Fibroblast of skin of right biceps (primary cell): Measurements from ENCODE around the gene KRT83.
"Not testable (repeated sequence)": the region's sequence is repeated elsewhere in the genome, so short reads cannot be mapped to it uniquely, and the experiment has no call there.

ENCODE experiments used
- DNase-seq: peaks from one replicate; pipeline ENCODE4 v3.0.0-alpha.2; 2013

KRT83 gene

DNA sequence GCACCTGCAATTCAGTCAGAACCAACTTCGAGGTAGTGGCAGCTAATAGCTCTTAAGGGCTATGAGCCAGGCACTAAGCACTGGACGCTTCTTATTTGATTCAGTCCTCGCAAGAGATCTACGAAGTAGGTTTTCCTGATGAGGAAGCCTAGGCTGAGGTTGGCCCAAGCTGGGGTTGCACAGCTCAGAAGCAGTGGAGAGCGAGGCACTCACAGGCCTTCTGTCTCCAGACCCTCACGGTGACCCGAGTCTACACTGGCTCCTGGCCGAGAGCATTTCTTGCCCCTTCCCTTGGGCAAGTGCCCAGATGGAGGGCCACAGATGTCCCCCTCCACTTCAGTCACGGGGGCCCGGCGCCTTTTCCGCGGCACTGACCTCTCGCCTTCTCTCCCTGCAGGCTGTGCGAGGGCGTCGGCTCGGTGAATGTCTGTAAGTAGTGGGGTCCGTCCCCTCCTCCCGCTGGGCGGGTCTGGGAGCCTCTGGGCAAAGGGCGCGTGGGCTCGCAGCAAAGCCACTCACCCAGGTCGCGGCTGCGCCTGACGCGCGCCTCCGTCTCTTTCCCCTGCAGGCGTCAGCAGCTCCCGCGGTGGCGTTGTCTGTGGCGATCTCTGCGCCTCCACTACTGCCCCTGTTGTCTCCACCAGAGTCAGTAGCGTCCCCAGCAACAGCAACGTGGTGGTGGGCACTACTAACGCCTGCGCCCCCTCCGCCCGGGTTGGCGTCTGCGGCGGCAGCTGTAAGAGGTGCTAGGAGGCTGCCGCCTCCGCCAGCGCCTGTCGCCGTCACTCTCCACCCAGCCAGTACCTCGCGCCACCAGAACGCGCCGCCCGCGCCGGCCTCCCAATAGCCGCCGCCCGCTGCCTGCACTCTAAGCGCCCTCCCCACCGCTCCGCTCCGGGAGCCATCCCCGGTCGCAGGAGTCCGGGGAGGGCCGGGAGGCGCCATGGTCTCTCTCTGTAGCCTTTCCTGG lies 13.1 kb downstream of the KRT83 start:
- DNase-seq = peak; percentile 45

DNA sequence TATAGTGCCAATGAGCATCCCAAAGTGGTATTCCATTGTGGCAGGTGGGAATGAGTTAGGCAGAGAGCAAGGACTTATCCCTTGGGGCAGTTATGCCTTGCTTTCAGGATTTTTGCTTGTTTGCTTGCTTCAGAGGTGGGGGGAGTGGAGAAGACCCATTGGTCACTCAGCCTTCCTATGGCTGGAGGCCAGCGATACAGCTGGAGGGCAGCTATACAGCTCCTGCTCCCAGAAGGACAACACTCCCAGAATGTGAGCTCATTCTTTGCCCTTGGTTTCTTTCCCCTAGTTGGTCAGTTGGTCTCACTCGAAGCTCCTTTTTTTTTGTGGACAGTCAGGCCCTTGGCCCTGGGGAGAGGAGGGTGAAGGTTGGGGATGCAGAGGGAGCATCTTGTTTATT lies 14.5 kb downstream of the KRT83 start:
- DNase-seq = no peak

DNA sequence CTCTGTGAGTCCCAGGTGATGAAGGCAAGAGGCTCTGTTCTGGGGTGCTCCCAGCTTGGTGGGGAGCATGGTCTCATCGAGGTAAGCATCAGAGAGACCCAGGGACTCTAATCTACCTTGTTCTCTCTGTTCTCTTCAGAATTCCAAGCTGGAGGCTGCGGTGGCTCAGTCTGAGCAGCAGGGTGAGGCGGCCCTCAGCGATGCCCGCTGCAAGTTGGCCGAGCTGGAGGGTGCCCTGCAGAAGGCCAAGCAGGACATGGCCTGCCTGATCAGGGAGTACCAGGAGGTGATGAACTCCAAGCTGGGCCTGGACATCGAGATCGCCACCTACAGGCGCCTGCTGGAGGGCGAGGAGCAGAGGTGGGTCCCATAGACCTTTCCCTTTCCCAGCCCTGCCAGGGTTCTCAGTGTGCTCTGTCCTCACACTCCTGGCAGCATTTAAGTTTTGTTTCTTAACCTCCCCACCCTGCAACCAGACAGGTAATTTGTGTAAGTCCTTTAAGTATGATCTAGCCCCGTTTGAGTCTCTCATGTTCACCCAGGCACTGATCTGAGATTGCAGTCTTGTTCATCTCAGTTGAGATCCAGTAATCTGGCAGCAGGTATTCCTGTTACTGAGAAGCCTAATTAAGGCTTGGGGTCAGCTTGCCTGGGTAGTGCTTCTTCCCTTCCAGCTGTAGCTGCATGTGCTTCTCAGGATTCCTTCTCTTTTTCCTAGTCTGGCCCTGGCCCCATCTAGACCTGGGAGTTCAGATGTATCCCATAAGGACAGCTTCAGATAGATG lies 15.1 kb downstream of the KRT83 start:
- no peak for DNase-seq

DNA sequence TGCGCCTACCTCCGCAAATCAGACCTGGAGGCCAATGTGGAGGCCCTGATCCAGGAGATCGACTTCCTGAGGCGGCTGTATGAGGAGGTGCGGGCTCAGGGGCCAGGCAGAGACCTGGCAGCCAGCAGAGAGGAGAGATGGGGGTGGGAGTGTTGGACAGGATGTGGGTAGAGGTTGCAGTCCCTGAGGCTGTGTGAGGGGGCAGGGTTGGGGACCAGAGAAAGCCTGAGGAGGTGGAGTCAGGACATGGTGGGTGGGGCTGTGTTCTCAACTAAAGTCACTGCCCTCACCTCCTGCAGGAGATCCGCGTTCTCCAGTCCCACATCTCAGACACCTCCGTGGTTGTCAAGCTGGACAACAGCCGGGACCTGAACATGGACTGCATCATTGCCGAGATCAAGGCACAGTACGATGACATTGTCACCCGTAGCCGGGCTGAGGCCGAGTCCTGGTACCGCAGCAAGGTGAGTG lies 16.2 kb downstream of the KRT83 start:
- peak; percentile 25 for DNase-seq

DNA sequence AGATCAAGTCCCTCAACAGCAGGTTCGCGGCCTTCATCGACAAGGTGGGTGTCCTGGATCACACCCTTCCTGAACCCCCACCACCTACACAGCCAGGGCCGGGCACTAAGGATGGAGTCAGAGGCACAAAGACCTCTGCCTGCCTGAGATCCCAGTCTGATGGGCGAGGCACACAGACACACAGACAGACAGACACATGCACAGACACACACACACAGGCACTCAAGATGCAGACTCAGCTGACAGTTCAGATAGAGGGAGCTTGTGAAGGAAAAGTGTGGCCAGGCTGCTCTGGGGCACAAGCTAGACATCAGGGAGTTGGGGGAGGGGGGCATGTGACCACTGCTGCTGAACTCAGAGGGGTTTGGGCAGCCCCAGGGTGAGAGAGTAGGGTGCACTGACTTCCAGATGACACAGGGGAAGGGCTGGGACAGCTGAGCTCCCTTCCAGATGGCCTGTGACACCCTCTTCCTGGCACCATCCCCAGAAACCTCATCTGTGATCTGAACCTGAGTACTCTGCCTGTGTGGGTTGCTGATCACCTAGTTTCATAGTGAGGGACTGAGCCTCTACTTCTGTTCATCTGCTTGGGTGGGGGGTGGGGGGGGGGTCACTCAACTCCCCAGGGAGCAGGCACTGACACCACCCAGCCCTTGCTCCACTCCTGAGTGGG lies 18.8 kb downstream of the KRT83 start:
- DNase-seq = not testable (repeated sequence)

DNA sequence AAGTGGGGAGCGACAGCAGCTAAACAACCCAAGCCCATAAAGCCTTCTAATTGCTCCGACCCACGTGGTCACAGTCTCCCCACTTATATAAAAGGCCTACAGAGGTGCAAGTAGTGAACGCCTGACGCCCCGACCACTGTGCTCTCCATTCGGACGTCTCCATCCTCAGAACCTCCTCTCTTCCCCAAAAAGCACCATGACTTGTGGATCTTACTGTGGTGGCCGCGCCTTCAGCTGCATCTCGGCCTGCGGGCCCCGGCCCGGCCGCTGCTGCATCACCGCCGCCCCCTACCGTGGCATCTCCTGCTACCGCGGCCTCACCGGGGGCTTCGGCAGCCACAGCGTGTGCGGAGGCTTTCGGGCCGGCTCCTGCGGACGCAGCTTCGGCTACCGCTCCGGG lies 19.5 kb downstream of the KRT83 start:
- not testable (repeated sequence) for DNase-seq

DNA sequence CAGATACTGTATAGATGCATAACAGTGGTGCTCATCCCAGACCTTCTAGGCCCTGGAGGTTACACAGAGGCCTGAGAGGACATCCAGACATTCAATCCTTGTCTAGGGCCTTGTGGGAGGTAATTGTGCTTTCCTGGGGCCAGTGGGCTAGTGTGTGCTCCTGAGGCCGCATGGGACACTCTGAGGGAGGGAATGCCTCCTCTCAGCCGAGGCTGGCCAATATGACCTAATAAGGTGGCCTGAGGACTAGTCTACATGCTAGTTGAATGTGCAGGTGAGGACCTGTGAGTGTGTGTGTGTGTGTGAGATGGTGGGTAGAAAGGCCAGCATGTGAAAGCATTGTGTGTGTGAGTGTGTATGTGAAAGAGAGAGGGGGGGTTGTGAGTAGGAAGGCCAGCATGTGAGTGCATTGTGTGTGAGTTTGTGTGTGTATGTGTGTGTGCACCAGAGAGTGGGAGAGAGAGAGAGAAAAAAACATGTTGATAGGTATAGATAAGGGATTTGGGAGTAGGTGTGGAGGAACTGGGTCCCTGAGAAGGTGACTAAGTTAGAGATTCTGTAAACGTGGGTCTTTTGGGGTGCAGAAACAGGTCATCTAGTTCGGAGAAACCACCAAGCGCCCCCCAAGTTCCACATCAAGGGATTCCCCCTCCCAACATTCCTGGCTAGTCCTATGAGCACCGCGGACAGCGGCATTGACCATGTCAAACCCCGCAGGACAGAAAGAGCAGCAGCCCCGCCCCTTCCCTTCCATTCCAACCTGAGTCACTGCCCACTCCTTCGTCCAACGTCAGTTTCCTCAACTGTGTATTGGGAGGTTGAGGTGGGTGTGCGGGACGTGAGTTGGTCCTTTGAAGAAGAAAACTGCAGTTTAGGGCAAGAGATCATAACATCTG lies 20.2 kb downstream of the KRT83 start:
- no peak for DNase-seq

DNA sequence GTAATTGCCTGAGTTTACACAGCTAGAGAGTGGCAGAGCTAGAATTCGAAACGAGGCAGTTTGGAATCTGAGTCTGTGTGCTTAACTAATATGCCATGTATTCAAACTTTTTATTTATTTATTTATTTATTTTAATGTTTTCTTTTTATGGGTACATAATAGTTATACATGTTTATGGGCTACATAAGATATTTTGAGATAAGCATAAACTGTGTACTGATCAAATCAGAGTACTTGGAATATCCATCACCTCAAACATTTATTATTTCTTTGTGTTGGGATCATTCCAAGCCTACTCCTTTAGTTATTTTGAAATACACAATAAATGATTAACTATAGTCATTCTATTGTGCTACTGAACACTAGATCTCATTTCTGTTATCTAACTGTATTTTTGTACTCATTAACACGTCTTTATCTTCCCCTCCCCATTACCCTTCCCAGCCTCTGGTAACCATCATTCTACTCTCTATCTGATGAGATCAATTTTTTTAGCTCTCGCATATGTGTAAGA lies 22.5 kb downstream of the KRT83 start:
- DNase-seq = no peak

DNA sequence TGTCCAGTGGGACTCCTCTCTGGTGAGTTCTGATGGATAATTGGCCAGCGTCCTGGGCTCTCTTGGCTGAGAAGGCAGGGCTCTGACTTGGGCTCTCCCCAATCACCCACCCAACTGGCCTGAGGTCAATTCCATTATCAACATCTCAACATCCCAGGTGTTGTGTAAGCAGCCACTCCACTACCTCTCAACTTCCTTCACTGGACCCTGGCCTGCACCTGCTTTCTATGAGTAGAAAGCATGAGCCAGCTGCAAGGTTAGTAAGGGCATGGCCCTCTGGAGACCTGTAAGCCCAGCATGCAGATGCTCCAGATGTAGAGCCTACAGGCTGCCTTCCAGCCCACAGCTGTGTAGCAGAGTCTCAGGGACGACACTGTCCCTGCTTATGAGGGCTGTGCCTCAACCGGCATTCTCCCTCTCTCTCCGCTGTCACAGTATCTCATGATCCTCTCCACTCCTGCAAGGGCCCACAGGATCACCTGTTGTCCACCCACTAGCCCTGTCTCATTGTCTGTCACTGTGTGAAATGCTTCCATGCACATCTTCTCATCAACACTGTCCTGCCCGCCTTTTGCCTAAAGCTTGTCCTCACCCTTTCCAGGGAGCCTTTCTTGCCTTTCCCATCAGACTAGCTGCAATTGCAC lies 24.5 kb downstream of the KRT83 start:
- DNase-seq = no peak

DNA sequence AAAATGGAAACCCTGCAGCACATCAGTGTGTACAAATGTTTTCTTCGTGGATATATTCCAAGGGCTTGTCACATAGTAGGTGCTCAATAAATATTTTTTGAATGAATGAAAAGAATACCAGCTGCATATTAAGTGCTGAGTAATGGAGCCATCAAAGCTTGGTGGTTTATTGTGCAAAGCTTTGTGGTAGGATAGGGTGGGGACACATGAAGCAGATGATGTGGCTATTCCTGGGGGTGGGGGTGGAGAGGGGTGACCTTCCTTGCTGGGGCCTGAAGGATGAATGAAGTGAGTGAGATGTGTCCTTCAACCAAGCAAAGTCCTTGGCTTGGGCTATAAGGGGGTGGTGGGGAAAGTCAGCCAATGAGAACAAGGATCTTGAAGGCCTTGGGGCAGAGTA lies 25.5 kb downstream of the KRT83 start:
- DNase-seq = no peak

DNA sequence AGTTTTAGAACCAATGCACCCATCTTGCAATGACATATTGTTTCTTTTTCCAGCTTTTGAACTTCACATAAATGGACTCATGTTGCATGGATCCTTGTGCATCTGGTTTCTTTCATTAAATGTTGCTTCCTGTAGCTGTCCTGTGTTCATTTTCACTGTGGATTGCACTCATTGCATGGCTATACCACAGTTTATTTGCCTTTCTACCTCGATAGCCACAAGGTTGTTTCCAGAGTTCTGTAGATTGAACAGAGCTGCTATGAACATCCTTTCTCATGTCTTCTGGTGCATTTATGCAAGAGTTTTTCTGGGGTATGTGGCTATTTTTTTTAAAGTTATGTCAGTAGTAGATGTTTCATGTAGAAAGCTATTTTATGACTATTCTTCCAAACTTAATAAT lies 26.4 kb downstream of the KRT83 start:
- no peak for DNase-seq

DNA sequence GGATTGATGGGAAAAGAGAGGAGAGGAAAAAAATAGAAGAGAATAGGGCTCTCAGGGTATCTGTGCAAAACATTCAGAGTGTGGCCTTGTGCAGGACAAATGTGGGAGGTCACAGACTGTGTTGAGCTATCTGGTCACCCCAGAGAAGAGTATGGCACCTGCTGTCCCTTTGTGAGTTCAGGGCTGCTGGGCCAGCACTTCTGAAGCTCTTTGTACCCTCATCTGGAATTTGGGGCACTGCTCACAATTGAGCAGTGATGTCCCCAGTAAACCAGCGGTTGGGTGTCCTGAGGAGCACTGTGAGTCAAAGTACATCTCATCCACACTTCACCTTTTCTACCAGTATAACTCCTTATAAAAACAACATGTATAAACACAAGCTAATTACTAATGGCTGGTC lies 27.3 kb downstream of the KRT83 start:
- DNase-seq = no peak

DNA sequence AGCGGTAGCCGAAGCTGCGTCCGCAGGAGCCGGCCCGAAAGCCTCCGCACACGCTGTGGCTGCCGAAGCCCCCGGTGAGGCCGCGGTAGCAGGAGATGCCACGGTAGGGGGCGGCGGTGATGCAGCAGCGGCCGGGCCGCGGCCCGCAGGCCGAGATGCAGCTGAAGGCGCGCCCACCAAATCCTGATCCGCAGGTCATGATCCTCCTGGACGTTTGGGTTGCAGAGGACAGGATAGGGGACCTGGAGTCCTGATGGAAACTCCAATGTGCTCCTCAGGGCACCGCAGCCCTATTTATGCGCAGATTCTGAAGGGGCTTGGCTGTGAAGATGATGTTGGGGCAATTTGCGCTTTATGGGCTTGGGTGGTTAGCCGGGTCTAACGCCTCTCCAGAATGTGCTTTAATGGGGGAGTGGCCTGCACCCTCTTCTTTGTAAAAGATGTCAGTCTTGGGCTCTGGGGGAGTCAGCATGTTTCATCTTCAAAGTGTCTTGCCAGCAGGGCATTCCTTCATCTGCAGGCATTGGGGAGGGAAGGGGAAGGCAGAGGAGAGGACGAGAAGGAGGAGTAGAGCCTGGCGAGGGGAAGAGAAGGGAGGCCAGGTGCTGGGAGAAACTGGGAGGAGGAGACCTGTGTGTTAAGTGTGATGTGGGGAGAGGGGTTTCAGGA lies 29.8 kb downstream of the KRT83 start, which contains the start of gene KRT81:
TSS of gene KRT81 (minus strand) at position 268 of the 669 bp plus-strand sequence. CDS start at position 199, 69 bp downstream.
- DNase-seq = no peak

DNA sequence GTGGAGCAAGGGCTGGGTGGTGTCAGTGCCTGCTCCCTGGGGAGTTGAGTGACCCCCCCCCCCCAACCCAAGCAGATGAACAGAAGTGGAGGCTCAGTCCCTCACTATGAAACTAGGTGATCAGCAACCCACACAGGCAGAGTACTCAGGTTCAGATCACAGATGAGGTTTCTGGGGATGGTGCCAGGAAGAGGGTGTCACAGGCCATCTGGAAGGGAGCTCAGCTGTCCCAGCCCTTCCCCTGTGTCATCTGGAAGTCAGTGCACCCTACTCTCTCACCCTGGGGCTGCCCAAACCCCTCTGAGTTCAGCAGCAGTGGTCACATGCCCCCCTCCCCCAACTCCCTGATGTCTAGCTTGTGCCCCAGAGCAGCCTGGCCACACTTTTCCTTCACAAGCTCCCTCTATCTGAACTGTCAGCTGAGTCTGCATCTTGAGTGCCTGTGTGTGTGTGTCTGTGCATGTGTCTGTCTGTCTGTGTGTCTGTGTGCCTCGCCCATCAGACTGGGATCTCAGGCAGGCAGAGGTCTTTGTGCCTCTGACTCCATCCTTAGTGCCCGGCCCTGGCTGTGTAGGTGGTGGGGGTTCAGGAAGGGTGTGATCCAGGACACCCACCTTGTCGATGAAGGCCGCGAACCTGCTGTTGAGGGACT lies 30.6 kb downstream of the KRT83 start:
- not testable (repeated sequence) for DNase-seq

DNA sequence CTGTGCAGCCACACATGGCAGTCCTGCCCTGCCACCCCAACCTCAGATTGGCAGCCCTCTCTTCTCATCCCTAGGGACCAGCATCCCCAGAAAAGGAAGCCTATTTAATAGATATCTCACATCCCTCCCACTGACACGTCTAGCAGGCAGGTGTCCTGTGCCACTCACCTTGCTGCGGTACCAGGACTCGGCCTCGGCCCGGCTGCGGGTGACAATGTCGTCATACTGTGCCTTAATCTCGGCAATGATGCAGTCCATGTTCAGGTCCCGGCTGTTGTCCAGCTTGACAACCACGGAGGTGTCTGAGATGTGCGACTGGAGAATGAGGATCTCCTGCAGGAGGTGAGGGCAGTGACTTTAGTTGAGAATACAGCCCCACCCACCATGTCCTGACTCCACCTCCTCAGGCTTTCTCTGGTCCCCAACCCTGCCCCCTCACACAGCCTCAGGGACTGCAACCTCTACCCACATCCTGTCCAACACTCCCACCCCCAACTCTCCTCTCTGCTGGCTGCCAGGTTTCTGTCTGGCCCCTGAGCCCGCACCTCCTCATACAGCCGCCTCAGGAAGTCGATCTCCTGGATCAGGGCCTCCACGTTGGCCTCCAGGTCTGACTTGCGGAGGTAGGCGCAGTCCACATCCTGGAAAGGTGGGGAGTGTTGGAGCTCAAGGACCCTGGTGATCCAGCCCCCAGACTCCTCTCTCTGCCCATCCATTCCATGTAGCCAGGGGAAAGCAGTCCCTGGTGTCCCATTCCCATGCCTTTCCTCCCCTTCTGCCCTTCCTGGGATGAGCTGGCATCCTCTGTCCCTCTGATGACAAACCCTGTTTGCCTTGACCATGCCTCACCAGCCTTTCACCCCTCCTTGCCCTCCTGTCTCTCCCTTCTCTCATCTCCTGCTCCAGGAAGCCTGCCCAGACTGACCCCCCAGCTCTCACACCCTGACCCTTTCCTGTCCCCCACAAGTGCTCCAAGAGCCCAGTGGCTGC lies 33.1 kb downstream of the KRT83 start:
- peak; percentile 38 for DNase-seq

DNA sequence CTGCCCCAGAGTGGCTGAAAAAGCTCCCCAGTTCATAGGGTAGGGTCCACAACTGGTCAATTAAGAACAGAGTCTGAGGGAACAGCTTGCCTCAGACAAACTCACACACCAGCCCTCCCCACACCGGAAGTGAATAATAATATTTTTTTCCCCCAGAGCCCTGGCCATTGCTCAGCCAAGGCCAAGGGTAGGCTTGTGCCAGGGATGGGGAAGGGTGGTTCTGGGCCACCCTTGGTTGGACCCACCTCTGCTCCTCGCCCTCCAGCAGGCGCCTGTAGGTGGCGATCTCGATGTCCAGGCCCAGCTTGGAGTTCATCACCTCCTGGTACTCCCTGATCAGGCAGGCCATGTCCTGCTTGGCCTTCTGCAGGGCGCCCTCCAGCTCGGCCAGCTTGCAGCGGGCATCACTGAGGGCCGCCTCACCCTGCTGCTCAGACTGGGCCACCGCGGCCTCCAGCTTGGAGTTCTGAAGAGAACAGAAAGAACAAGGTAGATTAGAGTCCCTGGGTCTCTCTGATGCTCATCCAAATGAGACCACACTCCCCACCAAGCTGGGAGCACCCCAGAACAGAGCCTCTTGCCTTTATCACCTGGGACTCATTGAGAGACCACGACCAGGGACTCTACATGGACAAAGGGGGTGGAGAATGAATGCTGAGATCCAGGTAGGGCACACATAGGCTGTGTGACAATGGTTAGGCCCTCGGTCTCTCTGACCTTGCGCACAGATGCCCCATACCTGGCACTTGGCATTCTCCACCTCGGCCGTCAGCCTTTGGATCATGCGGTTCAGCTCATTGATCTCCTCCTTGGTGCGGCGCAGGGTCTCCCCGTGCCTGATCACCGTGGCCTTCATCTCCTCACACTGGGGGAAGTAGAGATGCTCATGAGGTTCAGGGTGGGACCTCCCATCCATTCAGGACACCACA lies 34.1 kb downstream of the KRT83 start:
- not testable (repeated sequence) for DNase-seq

DNA sequence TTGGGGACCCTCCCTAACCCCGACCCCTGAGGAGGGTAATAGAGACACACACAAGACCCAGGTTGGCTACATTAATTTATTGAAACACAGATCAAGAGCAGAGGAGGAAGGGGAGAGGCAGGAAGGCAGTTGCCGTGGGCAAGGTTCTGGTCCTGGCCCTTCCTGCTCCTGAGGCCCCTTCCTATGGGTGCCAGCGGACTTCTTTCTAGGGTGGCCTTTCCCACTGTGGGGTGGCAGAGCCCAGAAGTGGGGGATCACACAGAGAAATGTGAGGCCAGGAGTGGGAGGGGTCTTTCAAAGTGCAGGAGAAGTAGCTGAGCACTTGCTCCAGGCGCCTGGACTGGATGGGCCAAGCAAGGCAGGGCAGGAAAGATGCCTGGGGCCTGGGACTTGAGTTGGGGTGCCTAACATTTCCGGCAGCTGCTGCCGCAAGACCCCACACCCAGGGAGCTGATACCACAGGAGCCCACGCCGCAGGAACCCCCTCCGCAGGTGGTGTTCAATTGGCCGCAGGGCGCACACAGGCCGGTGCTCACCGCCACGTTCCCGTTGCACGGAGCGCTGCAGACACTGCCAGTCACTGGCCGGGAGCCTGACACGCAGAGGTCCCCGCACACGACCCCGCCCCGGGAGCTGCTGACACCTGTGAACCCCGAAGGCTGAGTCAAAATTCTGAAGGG lies 35.2 kb downstream of the KRT83 start:
- DNase-seq = no peak
